T47D (cell line): ENCODE data around the gene TRAIP.
"Not testable (repeated sequence)": the region's sequence is repeated elsewhere in the genome, so short reads cannot be mapped to it uniquely, and the experiment has no call there.

Experiments
- DNase-seq, 2 experiments: peaks; one replicate each; pipeline versions ENCODE4 v3.0.0 to v3.0.0-alpha.2; 2011 to 2012; ENCODE audit warnings: low read depth in 1 of 2, low spot score in 1 of 2
- JUND ChIP-seq: IDR thresholded peaks from 2 replicates; pipeline ENCODE4 v1.6.1; 2012; ENCODE audit warnings: low read depth
- in situ Hi-C: cut with HindIII; loops from 2 replicates; pipeline ENCODE4 v1.10.0; 2016; ENCODE audit warnings: low sequenced_read_pairs, low pct_unique_long_range_greater_than_20kb

Gene TRAIP, protein sequence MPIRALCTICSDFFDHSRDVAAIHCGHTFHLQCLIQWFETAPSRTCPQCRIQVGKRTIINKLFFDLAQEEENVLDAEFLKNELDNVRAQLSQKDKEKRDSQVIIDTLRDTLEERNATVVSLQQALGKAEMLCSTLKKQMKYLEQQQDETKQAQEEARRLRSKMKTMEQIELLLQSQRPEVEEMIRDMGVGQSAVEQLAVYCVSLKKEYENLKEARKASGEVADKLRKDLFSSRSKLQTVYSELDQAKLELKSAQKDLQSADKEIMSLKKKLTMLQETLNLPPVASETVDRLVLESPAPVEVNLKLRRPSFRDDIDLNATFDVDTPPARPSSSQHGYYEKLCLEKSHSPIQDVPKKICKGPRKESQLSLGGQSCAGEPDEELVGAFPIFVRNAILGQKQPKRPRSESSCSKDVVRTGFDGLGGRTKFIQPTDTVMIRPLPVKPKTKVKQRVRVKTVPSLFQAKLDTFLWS

GRCh38 chr3:49856181-49857005 is at the start of gene TRAIP:
Gene TRAIP (minus strand): TSS chr3:49856564. CDS start chr3:49856453, 111 bp downstream.
- in situ Hi-C loops = no loop called here
- peak; percentile 91 to 93 for DNase-seq
- TF ChIP-seq JUND = no peak

DNA sequence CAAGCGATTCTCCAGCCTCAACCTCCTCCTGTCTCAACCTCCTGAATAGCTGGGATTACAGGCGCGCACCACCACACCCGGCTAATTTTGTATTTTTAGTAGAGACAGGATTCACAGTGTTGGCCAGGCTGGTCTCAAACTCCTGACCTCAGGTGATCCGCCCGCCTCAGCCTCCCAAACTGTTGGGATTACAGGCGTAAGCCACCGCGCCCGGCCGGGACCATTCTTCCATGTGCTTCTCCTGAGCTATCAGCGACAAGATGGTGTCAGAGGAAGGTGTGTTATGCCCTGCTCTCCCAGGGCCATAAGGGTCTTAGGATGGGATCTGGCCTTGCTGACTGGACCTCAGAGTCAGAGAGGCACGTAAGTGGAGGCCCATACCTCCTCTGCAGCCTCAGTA is 48.1 kb upstream of the TRAIP start:
- in situ Hi-C loops, DNase-seq: not testable (repeated sequence)

DNA sequence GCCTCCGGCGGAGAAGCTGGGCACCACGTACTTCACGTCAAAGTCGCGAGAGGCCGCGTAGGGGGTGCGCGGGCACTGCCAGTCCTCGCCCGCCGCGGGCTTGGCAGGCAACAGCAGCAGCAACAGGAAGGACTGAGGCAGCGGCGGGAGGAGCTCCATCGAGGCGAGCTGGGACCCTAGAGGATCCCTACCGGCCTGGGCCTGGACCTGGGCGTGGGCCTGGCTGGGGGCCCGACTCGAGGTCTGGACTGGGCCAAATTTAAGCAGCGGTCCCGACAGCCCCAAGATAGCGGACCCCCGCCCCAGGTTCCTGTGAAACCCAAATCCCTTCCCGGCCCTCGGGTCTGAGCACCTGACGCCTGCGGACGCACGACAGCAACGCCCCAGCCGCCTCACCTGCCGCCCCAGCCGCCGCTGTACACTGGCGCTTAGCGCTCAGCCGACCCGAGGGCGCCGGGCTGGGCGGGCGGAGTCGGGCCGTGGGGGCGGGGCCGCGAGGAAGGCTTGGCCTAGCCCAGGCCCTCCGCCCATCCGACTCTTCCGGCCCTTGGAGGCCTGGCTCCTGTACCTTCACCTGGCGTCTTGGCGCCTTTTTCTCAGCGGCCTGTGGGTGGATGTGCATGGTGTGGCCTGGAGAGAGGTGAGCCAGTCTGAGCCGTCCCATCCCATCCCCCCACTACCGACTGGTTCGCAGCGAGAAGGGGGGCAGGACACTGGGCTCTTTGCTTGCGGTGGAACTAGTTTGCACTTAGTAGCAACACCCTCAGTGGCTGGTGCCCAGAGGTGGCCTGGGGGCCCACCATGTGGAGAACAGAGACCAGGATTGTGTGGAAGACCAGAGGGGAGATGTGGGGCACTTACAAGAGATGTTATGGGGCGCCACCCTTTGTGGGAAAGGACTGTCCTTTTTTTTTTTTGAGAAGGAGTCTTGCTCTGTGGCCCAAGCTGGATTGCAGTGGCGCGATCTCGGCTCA is 47.4 kb upstream of the TRAIP start, which contains the start of gene MST1R:
TSS of gene MST1R (minus strand) at position 423 of the 974 bp plus-strand sequence. CDS start at position 159, 264 bp downstream.
- in situ Hi-C loops = no loop called here
- DNase-seq = peak; percentile 76 to 98
- no peak for TF ChIP-seq JUND

DNA sequence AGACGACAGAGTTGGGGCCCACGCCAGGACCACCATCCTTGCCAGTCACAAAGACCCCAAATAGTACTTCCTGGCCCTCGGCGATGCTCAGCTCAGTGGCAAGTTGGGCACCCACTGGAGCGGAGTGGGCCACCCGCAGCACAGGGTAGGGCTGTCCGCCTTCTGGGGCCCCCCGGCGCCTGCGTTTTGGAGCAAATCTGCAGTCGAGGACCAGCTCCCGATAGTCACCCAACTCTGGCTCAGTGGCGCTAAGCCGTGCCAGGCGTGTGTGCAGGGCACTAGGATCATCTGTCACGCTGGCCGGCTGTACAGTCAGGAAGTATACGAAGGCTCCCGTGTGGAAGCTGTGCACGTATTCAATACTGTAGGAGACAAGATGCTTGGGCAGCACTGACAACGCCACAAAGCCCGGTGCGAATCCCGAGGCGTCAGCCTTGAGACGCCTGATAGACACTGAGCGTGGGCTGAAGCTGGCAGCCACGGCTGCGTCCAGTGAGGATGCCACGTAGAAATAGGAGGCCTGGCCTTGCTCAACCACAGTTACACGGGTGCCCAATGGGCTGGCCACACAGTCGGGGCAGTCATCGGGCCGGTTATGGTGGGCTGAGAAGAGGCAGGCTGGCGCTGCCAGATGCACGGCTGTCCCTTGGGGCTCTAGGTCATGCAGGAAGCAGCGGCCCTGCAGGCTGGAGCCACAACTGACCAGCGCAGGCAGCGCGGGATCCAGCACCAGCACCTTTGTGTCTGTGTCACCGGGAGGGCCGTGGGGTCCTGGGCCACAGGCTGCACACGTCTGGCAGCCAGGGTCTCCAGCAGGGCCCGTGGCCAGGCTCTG is 46.4 kb upstream of the TRAIP start:
- no peak for DNase-seq
- in situ Hi-C loops = no loop called here
- TF ChIP-seq JUND = no peak

GRCh38 chr3:49901366-49902339 is 45.3 kb upstream of the TRAIP start:
- in situ Hi-C loops = no loop called here
- no peak for TF ChIP-seq JUND
- no peak for DNase-seq

DNA sequence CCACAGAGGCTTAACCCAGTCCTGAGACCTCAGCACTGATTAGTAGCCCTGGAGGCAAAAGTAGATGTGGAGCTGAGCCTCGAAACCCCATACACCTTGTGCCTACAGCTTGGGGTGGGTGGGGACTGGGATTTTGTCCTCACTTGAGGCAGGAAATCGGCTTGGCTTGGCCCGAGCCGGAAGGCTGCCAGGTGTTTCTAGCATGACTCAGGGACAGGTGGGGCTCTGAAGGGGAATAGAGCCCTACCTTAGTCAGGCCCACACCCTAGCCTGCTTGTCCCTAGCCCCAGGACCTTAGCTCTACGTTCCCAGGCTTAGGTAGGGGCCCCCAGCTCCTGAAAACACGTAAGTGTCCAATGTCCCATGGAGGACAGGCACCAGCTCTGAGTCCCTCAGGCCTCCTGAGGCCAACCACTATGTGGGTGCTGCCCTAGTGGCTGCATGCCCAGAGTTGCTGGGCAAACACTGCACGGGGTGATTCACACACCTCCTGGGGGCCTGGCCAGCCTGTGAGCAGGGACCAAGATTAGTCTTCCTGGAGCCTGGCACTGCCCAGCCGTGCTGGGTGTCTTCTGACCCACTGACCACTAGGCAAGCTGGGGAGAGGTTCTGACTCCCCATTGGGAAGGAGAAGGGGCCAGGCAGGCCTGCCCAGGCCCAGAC is 44.3 kb upstream of the TRAIP start:
- peak; percentile 80 to 84 for DNase-seq
- in situ Hi-C loops = no loop called here
- no peak for TF ChIP-seq JUND

DNA sequence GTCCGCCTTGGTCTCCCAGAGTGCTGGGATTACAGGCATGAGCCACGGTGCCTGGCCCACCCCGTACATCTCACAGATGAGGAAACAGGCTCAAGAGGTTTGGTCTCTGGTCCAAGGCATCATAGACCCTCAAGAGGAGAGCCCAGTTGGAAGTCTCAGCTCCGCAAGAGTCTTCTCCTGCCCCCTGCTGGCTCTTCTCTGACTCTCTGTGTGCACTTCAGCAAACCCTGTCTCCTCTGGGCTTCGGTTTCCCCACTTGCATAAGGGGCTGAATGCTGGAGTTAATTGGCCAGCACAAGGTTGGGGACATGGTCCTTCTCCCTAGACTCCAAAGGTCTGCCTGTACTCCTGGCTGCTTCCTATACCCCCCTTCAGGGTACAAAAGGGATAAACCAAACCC is 43.5 kb upstream of the TRAIP start:
- in situ Hi-C loops = no loop called here
- DNase-seq = no peak
- no peak for TF ChIP-seq JUND

DNA sequence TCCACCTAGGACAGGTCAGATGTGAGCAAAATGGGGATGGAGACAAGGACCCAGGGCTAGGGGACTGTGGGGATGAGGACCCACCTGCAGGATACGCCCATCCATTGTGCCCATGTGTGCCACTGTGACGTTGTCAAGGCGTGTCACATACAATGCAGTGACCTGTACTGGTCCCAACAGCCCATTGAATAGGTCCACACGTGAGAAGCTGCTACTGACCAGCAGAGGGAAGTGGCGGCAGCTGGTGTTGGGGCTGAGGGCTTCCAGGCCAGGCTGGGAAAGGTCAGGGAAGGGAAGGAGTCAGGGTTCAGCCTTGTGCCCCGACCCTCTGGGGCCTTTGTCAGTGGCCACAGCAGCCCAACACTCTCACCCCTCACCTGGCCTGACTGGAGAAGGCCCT is 42.6 kb upstream of the TRAIP start:
- in situ Hi-C loops = no loop called here
- DNase-seq = no peak
- TF ChIP-seq JUND = no peak

- in situ Hi-C loops = no loop called here
- DNase-seq = no peak
- TF ChIP-seq JUND = no peak
Observed at GRCh38 chr3:49896345-49896744, 40.0 kb upstream of the TRAIP start.

DNA sequence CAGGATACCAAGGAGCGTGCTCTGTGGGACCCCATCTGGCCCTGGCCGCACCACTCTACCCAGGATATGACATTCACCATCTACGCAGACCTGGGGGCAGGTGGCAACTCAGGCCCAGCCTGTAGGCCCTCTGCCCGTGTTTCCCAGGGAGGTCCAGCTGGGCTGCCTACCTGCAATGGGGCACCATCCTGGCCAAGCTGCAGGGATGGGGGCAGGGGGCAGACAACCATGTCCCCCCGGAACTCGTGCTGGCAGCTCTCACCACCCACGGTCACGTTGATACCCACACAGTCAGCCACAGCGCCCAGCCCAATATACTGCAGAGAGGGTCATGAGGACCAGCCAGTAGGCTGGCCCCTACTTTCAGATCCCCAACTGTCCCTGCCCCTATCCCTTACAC is 39.4 kb upstream of the TRAIP start:
- in situ Hi-C loops = no loop called here
- DNase-seq = no peak
- TF ChIP-seq JUND = no peak
